DOHH2 (cell line): ENCODE data around the gene KRT14.

Experiments
- EZH2phosphoT487 ChIP-seq: fragments of 200-600 bp; sonication (generic); IDR thresholded peaks from 2 replicates; pipeline ENCODE4 v1.6.1; 2017; ENCODE audit warnings: borderline replicate concordance, mild to moderate bottlenecking, antibody characterized with exemption, low read length, moderate library complexity, mixed read lengths
- TF ChIP-seq, protein P1 (sequence below): fragments of 200-600 bp; sonication (generic); IDR thresholded peaks from one replicate; pipeline ENCODE4 v1.5.1; 2014; ENCODE audit warnings: antibody characterized with exemption, mild to moderate bottlenecking, low read depth, low read length; ENCODE audit not compliant: poor library complexity, severe bottlenecking

DNA sequence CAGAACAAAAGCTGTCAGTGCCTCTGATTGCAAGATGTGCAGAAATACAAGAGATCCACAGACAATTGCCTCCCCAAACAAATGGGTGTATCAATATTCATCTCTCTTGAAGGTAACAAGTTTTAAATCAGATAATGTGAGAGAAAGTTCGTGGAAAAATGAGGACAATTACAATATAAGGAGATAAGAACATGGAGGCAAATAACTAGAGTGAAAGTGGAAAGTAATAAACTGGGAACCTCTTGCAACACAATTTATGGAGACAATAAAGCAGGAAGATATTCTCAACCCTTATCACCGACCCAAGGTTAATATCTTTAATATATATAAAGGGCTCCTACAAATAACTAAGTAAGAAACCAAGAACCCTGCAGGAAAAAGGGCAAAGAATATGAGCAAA, 44.3 kb downstream of the KRT14 start:
- TF ChIP-seq, protein P1, sequence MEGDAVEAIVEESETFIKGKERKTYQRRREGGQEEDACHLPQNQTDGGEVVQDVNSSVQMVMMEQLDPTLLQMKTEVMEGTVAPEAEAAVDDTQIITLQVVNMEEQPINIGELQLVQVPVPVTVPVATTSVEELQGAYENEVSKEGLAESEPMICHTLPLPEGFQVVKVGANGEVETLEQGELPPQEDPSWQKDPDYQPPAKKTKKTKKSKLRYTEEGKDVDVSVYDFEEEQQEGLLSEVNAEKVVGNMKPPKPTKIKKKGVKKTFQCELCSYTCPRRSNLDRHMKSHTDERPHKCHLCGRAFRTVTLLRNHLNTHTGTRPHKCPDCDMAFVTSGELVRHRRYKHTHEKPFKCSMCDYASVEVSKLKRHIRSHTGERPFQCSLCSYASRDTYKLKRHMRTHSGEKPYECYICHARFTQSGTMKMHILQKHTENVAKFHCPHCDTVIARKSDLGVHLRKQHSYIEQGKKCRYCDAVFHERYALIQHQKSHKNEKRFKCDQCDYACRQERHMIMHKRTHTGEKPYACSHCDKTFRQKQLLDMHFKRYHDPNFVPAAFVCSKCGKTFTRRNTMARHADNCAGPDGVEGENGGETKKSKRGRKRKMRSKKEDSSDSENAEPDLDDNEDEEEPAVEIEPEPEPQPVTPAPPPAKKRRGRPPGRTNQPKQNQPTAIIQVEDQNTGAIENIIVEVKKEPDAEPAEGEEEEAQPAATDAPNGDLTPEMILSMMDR: no peak
- TF ChIP-seq EZH2phosphoT487: no peak
